Psoas muscle (tissue), 8 donors: ENCODE data around the gene GPA33. TPM values are rescaled to one million over a fixed set of nuclear protein-coding genes. Genes with fewer than 3 reads are reported as not detected.

Experiments used
- ATAC-seq, 4 donors: fragments of 200-7000 bp; cut with Tn5 transposase; one replicate each; pipeline ENCODE4 v1.9.1; 2020; ENCODE audit warnings: moderate library complexity in 3 of 4, mild to moderate bottlenecking in 2 of 4
- DNase-seq, 2 donors: peaks; one replicate each; pipeline ENCODE4 v3.0.0-alpha.2; 2020
- H3K27ac ChIP-seq: fragments of 200-600 bp; one replicate; pipeline ENCODE4 v1.8.0; 2022
- H3K27me3 ChIP-seq, 3 donors: fragments of 200-600 bp in 1 of 3; one replicate each; pipeline versions ENCODE4 v1.6.1 to v1.8.0; 2013 to 2022; ENCODE audit warnings: low read length in 2 of 3, mild to moderate bottlenecking in 2 of 3, moderate library complexity in 1 of 3; ENCODE audit not compliant: insufficient read depth in 3 of 3
- H3K36me3 ChIP-seq, 2 donors: fragments of 200-600 bp in 1 of 2; one replicate each; pipeline versions ENCODE4 v1.6.1 to v1.8.0; 2013 to 2022; ENCODE audit warnings: low read depth in 1 of 2, mild to moderate bottlenecking in 1 of 2, moderate library complexity in 1 of 2; ENCODE audit not compliant: insufficient read depth in 1 of 2
- H3K4me1 ChIP-seq: fragments of 200-600 bp; one replicate; pipeline ENCODE4 v1.8.0; 2022
- H3K4me3 ChIP-seq: fragments of 200-600 bp; one replicate; pipeline ENCODE4 v1.8.0; 2022; ENCODE audit warnings: mild to moderate bottlenecking
- H3K9me3 ChIP-seq: fragments of 200-600 bp; one replicate; pipeline ENCODE4 v1.8.0; 2022
- WGBS, 3 donors: extraction: QIAGEN DNeasy Blood & Tissue Kit; methylation state at CpG; one replicate each; pipeline versions ENCODE4 v1.1.6 to v1.1.7; 2013; 5-methylcytosine and 5-hydroxymethylcytosine counted together
- intact Hi-C, 2 donors: fragments of 100-400 bp; cut with DNase I; formaldehyde crosslinking; loops; one replicate each; pipeline versions ENCODE4 v1.11.0 to v1.14.2; 2022
- polyA plus RNA-seq, 3 donors: library from polyadenylated mRNA; stranded (reverse); fragments of 200-250 nt; gene quantifications; one replicate each; pipeline ENCODE4 v1.2.3, GENCODE V29; 2013
- total RNA-seq, 4 donors: library from RNA; stranded (reverse); fragmentation: NEBNext Ultra II Directional in 2 of 4; extraction: Animal tissue kit (Norgen Biotek cat#: 25700) in 2 of 4; gene quantifications; one replicate each; pipeline versions ENCODE4 v1.2.1 to v1.2.4, GENCODE V29; 2021 to 2023
- TF ChIP-seq, protein P1 (sequence below): fragments of 200-600 bp; IDR thresholded peaks from one replicate; pipeline ENCODE4 v1.8.0; 2022; ENCODE audit warnings: antibody characterized with exemption
- donor health status: healthy with polysubstance abuse.
- donor health status: DM: no; HTN: no; CAD: no; lungs with moderate emphysema.
- donor health status: Bipolar disorder and iron deficiency.
- donor health status: healthy.
- donor health status: DM: yes; HTN: yes; CAD: no.
- donor health status: DM: no; HTN: no; CAD: no.
- donor health status: DM: no; HTN: no; CAD: no.
- donor health status: DM: yes; HTN: yes; CAD: no.

GPA33 gene
- total and polyA plus RNA-seq, 7 donors: 0.06 to 2.2 (median 0.12) TPM; not detected in 2

DNA sequence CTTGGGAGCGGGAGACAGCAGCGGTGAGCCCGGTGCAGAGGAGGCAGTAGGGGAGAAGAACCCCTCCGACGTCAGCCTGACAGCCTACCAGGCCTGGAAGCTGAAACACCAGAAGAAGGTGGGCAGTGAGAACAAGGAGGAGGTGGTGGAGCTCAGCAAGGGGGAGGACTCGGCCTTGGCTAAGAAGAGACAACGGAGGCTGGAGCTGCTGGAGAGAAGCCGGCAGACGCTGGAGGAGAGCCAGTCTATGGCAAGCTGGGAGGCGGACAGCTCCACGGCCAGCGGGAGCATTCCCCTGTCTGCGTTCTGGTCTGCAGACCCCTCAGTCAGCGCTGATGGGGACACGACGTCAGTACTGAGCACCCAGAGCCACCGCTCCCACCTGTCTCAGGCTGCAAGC lies 36.6 kb upstream of the GPA33 start:
- peak; percentile 18 to 57 (median 32) for ATAC-seq
- Histone ChIP-seq H3K9me3 (no peaks in the 10 kb centered on the region), H3K4me1 (no peaks in the 10 kb centered on the region), H3K27ac (no peak overlapping the region), H3K27me3 (no peaks in the 10 kb centered on the region), H3K36me3 (peaks cover 0 to 84% of the 10 kb centered on the region in 2 donors), H3K4me3 (no peak overlapping the region)
- peak in 1 of 2 donors; percentile 57 for DNase-seq
- intact Hi-C loops: loop anchor here (2.0 to 5.0 kb wide), 2 partner anchors 60 kb away; no protein-coding TSS in a partner anchor
- TF ChIP-seq, protein P1, sequence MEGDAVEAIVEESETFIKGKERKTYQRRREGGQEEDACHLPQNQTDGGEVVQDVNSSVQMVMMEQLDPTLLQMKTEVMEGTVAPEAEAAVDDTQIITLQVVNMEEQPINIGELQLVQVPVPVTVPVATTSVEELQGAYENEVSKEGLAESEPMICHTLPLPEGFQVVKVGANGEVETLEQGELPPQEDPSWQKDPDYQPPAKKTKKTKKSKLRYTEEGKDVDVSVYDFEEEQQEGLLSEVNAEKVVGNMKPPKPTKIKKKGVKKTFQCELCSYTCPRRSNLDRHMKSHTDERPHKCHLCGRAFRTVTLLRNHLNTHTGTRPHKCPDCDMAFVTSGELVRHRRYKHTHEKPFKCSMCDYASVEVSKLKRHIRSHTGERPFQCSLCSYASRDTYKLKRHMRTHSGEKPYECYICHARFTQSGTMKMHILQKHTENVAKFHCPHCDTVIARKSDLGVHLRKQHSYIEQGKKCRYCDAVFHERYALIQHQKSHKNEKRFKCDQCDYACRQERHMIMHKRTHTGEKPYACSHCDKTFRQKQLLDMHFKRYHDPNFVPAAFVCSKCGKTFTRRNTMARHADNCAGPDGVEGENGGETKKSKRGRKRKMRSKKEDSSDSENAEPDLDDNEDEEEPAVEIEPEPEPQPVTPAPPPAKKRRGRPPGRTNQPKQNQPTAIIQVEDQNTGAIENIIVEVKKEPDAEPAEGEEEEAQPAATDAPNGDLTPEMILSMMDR: no peak
- 65 to 75% (median 74%) methylated on average over 12 to 17 of the region's 17 CpGs for WGBS, 3 donors

DNA sequence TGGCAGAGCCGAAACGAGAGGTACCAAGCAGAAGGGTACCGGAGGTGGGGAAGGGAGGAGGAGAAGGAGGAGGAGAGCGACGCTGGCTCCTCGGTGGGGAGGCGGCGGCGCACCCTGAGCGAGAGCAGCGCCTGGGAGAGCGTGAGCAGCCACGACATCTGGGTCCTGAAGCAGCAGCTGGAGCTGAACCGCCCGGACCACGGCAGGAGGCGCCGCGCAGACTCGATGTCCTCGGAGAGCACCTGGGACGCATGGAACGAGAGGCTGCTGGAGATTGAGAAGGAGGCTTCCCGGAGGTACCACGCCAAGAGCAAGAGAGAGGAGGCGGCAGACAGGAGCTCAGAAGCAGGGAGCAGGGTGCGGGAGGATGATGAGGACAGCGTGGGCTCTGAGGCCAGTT lies 36.1 kb upstream of the GPA33 start:
- Histone ChIP-seq H3K4me3 (no peak overlapping the region), H3K4me1 (no peaks in the 10 kb centered on the region), H3K36me3 (peaks cover 0 to 89% of the 10 kb centered on the region in 2 donors), H3K27ac (peak overlapping the region; percentile 12), H3K9me3 (no peaks in the 10 kb centered on the region), H3K27me3 (no peaks in the 10 kb centered on the region)
- intact Hi-C loops: loop anchor here (2.0 to 5.0 kb wide), 2 partner anchors 59 to 60 kb away; no protein-coding TSS in a partner anchor
- WGBS, 3 donors: 89 to 94% (median 91%) methylated on average over 28 of the region's 28 CpGs
- TF ChIP-seq, protein P1: no peak
- ATAC-seq (no peak), DNase-seq (no peak)

DNA sequence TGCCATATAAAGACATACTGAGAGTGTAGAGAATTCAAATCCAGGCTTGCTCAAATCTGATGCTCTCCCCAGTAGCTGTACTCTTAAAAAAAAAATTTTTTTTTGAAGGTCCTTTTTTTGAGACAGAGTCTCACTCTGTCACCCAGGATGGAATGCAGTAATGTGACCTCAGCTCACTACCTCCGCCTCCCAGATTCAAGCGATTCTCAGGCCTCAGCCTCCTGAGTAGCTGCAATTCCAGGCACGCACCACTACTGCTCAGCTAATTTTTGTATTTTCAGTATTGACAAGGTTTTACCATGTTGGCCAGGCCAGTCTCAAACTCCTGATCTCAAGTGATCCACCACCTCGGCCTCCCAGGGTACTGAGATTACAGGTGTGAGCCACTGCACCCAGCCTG lies 32.4 kb upstream of the GPA33 start:
- peaks cover 0 to 99% of the 10 kb centered on the region in 2 donors for H3K36me3 ChIP-seq
- H3K27ac ChIP-seq: peak overlapping the region; percentile 6
- WGBS, 3 donors: 62 to 81% (median 66%) methylated on average over 4 of the region's 4 CpGs
- no peak for DNase-seq
- H3K9me3 ChIP-seq: no peaks in the 10 kb centered on the region
- H3K4me3 ChIP-seq: no peak overlapping the region
- TF ChIP-seq, protein P1: no peak
- no peaks in the 10 kb centered on the region for H3K27me3 ChIP-seq
- intact Hi-C loops: no loop called here
- peaks cover 12% of the 10 kb centered on the region for H3K4me1 ChIP-seq
- peak in 1 of 4 donors; percentile 23 for ATAC-seq

DNA sequence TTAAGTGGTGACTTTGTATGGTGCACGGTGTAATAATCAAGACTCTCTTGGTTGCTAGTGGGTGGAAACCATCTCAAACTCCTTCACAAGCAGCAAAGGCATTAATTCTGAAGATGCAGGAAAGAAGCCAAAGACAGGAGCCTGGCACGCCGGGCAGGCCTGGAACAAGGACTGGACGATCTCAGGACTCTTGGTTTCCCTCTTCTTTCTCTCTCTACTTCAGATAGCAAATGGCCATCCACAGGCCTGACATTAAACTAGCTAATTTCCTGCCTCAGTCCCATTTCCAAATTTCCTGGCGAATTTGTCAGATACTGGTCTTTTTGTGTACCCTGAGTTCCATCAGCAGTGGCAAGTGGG lies 31.9 kb upstream of the GPA33 start:
- intact Hi-C loops: no loop called here
- Histone ChIP-seq H3K4me1 (peaks cover 17% of the 10 kb centered on the region), H3K9me3 (no peaks in the 10 kb centered on the region), H3K36me3 (peaks cover 0 to 99% of the 10 kb centered on the region in 2 donors), H3K4me3 (no peak overlapping the region), H3K27me3 (no peaks in the 10 kb centered on the region), H3K27ac (peak overlapping the region; percentile 55)
- 44 to 60% (median 59%) methylated on average over 5 of the region's 5 CpGs for WGBS, 3 donors
- TF ChIP-seq, protein P1: no peak
- no peak for DNase-seq
- peak in 1 of 4 donors; percentile 6 for ATAC-seq
